ENCODE results near the gene GNG4. TPM values are rescaled to one million over a fixed set of nuclear protein-coding genes. Genes with fewer than 3 reads are reported as not detected.

The GNG4 gene
- total RNA-seq, 1 experiment from 2014 or later: 34.4 TPM

DNA sequence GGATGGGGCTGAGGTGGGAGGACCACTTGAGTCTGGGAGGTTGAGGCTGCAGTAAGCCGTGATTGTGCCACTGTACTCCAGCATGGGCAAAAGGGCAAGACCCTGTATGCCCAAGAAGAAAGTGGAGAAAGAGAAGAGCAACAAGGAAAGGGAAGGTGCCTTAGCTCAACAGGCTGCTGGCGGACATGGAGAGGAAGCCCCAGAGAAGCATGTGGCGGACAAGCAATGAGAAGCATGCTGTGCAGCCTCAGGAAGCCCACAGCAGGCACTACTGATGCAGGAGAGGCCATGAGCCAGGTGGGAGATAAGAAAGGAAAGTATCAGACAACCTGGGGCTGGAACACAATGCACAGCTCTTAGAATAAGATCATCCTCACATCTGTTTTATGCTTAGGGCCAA is 32.6 kb upstream of the GNG4 start:
- no peaks in the 10 kb centered on the region for H3K9me3 ChIP-seq (ENCODE audit: control insufficient read depth, low read depth, low read length)
- H3K56ac ChIP-seq (ENCODE audit: insufficient read length, low read depth, low read length): no peak overlapping the region
- H2BK12ac ChIP-seq (ENCODE audit: insufficient read length, low read depth, low read length): no peak overlapping the region
- H2BK120ac ChIP-seq (ENCODE audit: low read depth, low read length, poor library complexity, severe bottlenecking): no peak overlapping the region
- H3K4me1 ChIP-seq (ENCODE audit: insufficient read depth, low read length): peaks cover 3% of the 10 kb centered on the region
- Mint-ChIP-seq H3K27ac (peak overlapping the region in 2 of 3 experiments; percentile 61 to 78; a peak in 1 of 7 replicates), H3K27me3 (ENCODE audit: low read depth) (no peaks in the 10 kb centered on the region; the same call in none of the 2 replicates), H3K9me3 (no peaks in the 10 kb centered on the region), H3K36me3 (ENCODE audit: insufficient read depth in 1 of 3, low read depth in 3 of 3) (no peaks in the 10 kb centered on the region), H3K4me3 (no peak overlapping the region), H3K4me1 (peaks cover 13 to 19% of the 10 kb centered on the region in 2 experiments)
- H2BK15ac ChIP-seq (ENCODE audit: low read depth, low read length): no peak overlapping the region
- H3K4ac ChIP-seq (ENCODE audit: low read depth, low read length): no peak overlapping the region
- H3K4me2 ChIP-seq (ENCODE audit: insufficient read depth, insufficient read length, low read length): no peak overlapping the region
- no peak overlapping the region for H3K14ac ChIP-seq (ENCODE audit: insufficient read depth, low read length)
- H4K91ac ChIP-seq (ENCODE audit: insufficient read length, low read depth, low read length): no peak overlapping the region
- H2AFZ ChIP-seq (ENCODE audit: low read length): no peak overlapping the region
- no peaks in the 10 kb centered on the region for H3K23me2 ChIP-seq (ENCODE audit: insufficient read length, low read depth, low read length, poor library complexity, severe bottlenecking)
- TF ChIP-seq, protein P1, sequence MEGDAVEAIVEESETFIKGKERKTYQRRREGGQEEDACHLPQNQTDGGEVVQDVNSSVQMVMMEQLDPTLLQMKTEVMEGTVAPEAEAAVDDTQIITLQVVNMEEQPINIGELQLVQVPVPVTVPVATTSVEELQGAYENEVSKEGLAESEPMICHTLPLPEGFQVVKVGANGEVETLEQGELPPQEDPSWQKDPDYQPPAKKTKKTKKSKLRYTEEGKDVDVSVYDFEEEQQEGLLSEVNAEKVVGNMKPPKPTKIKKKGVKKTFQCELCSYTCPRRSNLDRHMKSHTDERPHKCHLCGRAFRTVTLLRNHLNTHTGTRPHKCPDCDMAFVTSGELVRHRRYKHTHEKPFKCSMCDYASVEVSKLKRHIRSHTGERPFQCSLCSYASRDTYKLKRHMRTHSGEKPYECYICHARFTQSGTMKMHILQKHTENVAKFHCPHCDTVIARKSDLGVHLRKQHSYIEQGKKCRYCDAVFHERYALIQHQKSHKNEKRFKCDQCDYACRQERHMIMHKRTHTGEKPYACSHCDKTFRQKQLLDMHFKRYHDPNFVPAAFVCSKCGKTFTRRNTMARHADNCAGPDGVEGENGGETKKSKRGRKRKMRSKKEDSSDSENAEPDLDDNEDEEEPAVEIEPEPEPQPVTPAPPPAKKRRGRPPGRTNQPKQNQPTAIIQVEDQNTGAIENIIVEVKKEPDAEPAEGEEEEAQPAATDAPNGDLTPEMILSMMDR (conservative IDR thresholded peaks at IDR 0.05): no peak
- H3K23ac ChIP-seq (ENCODE audit: insufficient read length, low read depth, low read length): no peak overlapping the region
- no CpG with 5 or more reads among the region's 3 CpGs for WGBS (ENCODE audit: extremely low coverage, insufficient read length, low lambda C conversion rate)
- no peak overlapping the region for H3T11ph ChIP-seq (ENCODE audit: low read length)
- H4K8ac ChIP-seq (replicated peaks; ENCODE audit: insufficient read length, low read depth, low read length): no peak overlapping the region
- no peak overlapping the region for H4K5ac ChIP-seq (ENCODE audit: insufficient read length, low read depth, low read length)
- no peak overlapping the region for H3K9ac ChIP-seq (ENCODE audit: extremely low read depth, insufficient read length, low read length)
- H3K79me2 ChIP-seq (ENCODE audit: insufficient read depth, low read length): no peaks in the 10 kb centered on the region
- H3K27ac ChIP-seq (ENCODE audit: insufficient read length, low read depth, low read length): no peak overlapping the region
- H2BK5ac ChIP-seq (ENCODE audit: insufficient read length, low read length): no peak overlapping the region
- no peaks in the 10 kb centered on the region for H3K27me3 ChIP-seq (ENCODE audit: insufficient read depth, low read length)
- no peaks in the 10 kb centered on the region for H4K20me1 ChIP-seq (ENCODE audit: control insufficient read depth, insufficient read depth, insufficient read length)
- no peaks in the 10 kb centered on the region for H3K79me1 ChIP-seq (ENCODE audit: insufficient read depth, low read depth, low read length, poor library complexity, severe bottlenecking)
- no peak for DNase-seq
- H2BK20ac ChIP-seq (ENCODE audit: low read depth, low read length, poor library complexity, severe bottlenecking): no peak overlapping the region
- no peak overlapping the region for H3K18ac ChIP-seq (ENCODE audit: insufficient read length, low read depth, low read length)
- no peak overlapping the region for H2AK5ac ChIP-seq (ENCODE audit: insufficient read length, low read length)
